SK-N-SH (cell line): Measurements from ENCODE around the gene AGPAT3.

Source experiments
- EP300 ChIP-seq, 2 experiments: IDR thresholded peaks; 2 replicates each; pipeline versions ENCODE4 v1.4.0 to v1.6.1; 2012; ENCODE audit warnings: borderline replicate concordance in 1 of 2, low read depth in 1 of 2, low read length in 1 of 2
- POLR2AphosphoS5 ChIP-seq: IDR thresholded peaks from 2 replicates; pipeline ENCODE4 v1.6.1; 2012; ENCODE audit warnings: low read depth, low read length
- TF ChIP-seq, protein P1 (sequence below): IDR thresholded peaks from 2 replicates; pipeline ENCODE4 v1.4.0; 2012; ENCODE audit warnings: low read depth
- TF ChIP-seq, protein P2 (sequence below): IDR thresholded peaks from 2 replicates; pipeline ENCODE4 v1.4.0; 2012; ENCODE audit warnings: low read depth, borderline replicate concordance

DNA sequence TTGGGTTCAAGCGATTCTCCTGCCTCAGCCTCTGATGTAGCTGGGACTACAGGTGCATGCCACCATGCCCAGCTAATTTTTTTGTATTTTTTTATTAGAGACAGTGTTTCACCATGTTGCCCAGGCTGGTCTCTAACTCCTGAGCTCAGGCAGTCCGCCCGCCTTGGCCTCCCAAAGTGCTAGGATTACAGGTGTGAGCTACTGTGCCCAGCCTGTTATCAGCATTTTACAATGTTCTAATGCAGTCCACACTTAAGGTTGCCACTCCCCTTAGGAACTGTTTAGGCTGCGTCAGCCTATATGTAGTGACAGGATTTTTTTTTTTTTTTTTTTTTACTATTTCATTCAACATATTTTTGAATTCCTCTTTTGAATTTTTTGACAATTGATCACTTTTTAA lies 30.2 kb downstream of the AGPAT3 start:
- TF ChIP-seq EP300 (IDR thresholded peaks at IDR 0.05; ENCODE audit: borderline replicate concordance in 1 of 2, low read depth in 1 of 2, low read length in 1 of 2) = no peak
- TF ChIP-seq, protein P1, sequence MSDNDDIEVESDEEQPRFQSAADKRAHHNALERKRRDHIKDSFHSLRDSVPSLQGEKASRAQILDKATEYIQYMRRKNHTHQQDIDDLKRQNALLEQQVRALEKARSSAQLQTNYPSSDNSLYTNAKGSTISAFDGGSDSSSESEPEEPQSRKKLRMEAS = no peak
- TF ChIP-seq, protein P2, sequence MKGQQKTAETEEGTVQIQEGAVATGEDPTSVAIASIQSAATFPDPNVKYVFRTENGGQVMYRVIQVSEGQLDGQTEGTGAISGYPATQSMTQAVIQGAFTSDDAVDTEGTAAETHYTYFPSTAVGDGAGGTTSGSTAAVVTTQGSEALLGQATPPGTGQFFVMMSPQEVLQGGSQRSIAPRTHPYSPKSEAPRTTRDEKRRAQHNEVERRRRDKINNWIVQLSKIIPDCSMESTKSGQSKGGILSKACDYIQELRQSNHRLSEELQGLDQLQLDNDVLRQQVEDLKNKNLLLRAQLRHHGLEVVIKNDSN = no peak
- no peak for TF ChIP-seq POLR2AphosphoS5
